K562 (cell line): Measurements from ENCODE around the gene KRT72. TPM values are rescaled to one million over a fixed set of nuclear protein-coding genes. Genes with fewer than 3 reads are reported as not detected.

ENCODE experiments used
- ATAC-seq: fragments of 200-7000 bp; cut with Tn5 transposase; 3 replicates; pipeline ENCODE4 v1.9.1; 2020; ENCODE audit warnings: moderate library complexity
- BruUV-seq: library from RNA; stranded (reverse); fragments of 400-500 nt; replicated peaks from 2 replicates; lab custom pipeline; 2021; lab: Mats Ljungman, UMichigan
- CTCF ChIA-PET: fragments of 300-600 bp; formaldehyde crosslinking; extraction: SDS; loops from one replicate; lab custom pipeline; 2021; ENCODE audit warnings: low intra/inter-chr PET ratio; lab: Yijun Ruan, JAX
- POLR2A ChIA-PET: fragments of 300-600, 350-650 bp; sonication (Branson Sonifier 250); formaldehyde crosslinking; extraction: SDS; loops from one replicate; lab custom pipeline; 2021; ENCODE audit warnings: antibody characterized with exemption, inconsistent platforms; lab: Yijun Ruan, JAX
- DNase-seq, 4 experiments: peaks; one replicate each; pipeline versions ENCODE4 v3.0.0 to v3.0.0-alpha.2; 2011 to 2018; ENCODE audit warnings: low spot score in 3 of 4, mixed read lengths in 3 of 4; ENCODE audit errors: extremely low read depth in 1 of 4
- FAIRE-seq: peaks from 2 replicates; lab custom pipeline; 2011; peaks lifted over from hg19 to GRCh38; lab: Jason Lieb, UNC
- H2AFZ ChIP-seq: 2 replicates; pipeline ENCODE4 v1.6.0; 2011; ENCODE audit warnings: low read depth, low read length, control low read depth, inconsistent platforms
- H3K27ac ChIP-seq: fragments of 200-600 bp; 3 replicates; pipeline ENCODE4 v1.8.0; 2011; ENCODE audit warnings: low read depth, mild to moderate bottlenecking, control low read depth, inconsistent platforms, low read length, moderate library complexity, mixed read lengths; ENCODE audit errors: extremely low read depth
- H3K27me3 ChIP-seq, 2 experiments: fragments of 300-600 bp in 1 of 2; 2 replicates in 1 of 2; 3 replicates in 1 of 2; pipeline versions ENCODE4 v1.6.0 to v1.8.0; 2011; ENCODE audit warnings: inconsistent platforms in 2 of 2, low read length in 2 of 2, mild to moderate bottlenecking in 1 of 2, mixed read lengths in 1 of 2, moderate library complexity in 1 of 2; ENCODE audit not compliant: control insufficient read depth in 2 of 2, insufficient read depth in 2 of 2
- H3K36me3 ChIP-seq: fragments of 300-600 bp; 3 replicates; pipeline ENCODE4 v1.8.0; 2011; ENCODE audit warnings: mild to moderate bottlenecking, low read length, inconsistent platforms; ENCODE audit not compliant: control insufficient read depth, insufficient read depth
- H3K4me1 ChIP-seq, 2 experiments: fragments of 200-600 bp in 1 of 2; replicated peaks in 1 of 2; 2 replicates in 1 of 2; 3 replicates in 1 of 2; pipeline versions ENCODE4 v1.5.1 to v1.8.0; 2011; ENCODE audit warnings: inconsistent platforms in 2 of 2, low read length in 2 of 2, mild to moderate bottlenecking in 1 of 2, mixed read lengths in 1 of 2, moderate library complexity in 1 of 2; ENCODE audit not compliant: control insufficient read depth in 2 of 2, insufficient read depth in 2 of 2
- H3K4me2 ChIP-seq: 2 replicates; pipeline ENCODE4 v1.6.1; 2011; ENCODE audit warnings: low read length, control low read depth, inconsistent platforms, mixed read lengths; ENCODE audit not compliant: insufficient read depth
- H3K4me3 ChIP-seq: fragments of 200-600 bp; sonication (generic), shearing (Covaris generic); 2 replicates; pipeline ENCODE4 v1.5.1; 2016; ENCODE audit warnings: control low read depth, inconsistent platforms
- H3K79me2 ChIP-seq: fragments of 200-600 bp; 3 replicates; pipeline ENCODE4 v1.8.0; 2011; ENCODE audit warnings: low read length, inconsistent platforms; ENCODE audit not compliant: control insufficient read depth, insufficient read depth
- H3K9ac ChIP-seq, 2 experiments: 2 replicates each; pipeline versions ENCODE4 v1.6.0 to v1.6.1; 2011; ENCODE audit warnings: low read depth in 2 of 2, low read length in 2 of 2, control low read depth in 1 of 2, inconsistent platforms in 1 of 2, mild to moderate bottlenecking in 1 of 2, mixed read lengths in 1 of 2; ENCODE audit not compliant: insufficient read depth in 1 of 2
- H3K9me1 ChIP-seq: one replicate; pipeline ENCODE4 v1.6.0; 2011; ENCODE audit warnings: inconsistent platforms, mild to moderate bottlenecking, low read length, moderate library complexity; ENCODE audit not compliant: control insufficient read depth, insufficient read depth
- H3K9me3 ChIP-seq: replicated peaks from 2 replicates; pipeline ENCODE4 v1.5.1; 2011; ENCODE audit warnings: low read depth, low read length, inconsistent platforms; ENCODE audit not compliant: control insufficient read depth, insufficient read depth
- H4K20me1 ChIP-seq: replicated peaks from 2 replicates; pipeline ENCODE4 v1.6.1; 2011; ENCODE audit warnings: low read length, inconsistent platforms, mixed read lengths; ENCODE audit not compliant: control insufficient read depth, insufficient read depth
- ARID2 ChIP-seq: fragments of 450-650 bp; IDR thresholded peaks from 2 replicates; pipeline ENCODE4 v1.6.1; 2017; ENCODE audit warnings: antibody characterized with exemption, mild to moderate bottlenecking
- KLF6 ChIP-seq: fragments of 250-450 bp; sonication (Bioruptor Pico); IDR thresholded peaks from 2 replicates; pipeline ENCODE4 v1.4.0; 2020; ENCODE audit warnings: mild to moderate bottlenecking, moderate library complexity, borderline replicate concordance
- LARP7 ChIP-seq: fragments of 450-650 bp; IDR thresholded peaks from 2 replicates; pipeline ENCODE4 v1.6.1; 2016
- MCM5 ChIP-seq: fragments of 450-650 bp; IDR thresholded peaks from 2 replicates; pipeline ENCODE4 v1.6.1; 2016; ENCODE audit warnings: low read depth
- NELFE ChIP-seq: IDR thresholded peaks from 2 replicates; pipeline ENCODE4 v1.6.1; 2011; ENCODE audit warnings: mild to moderate bottlenecking; ENCODE audit not compliant: insufficient read depth, insufficient read length
- REST ChIP-seq, 2 experiments: fragments of 450-650 bp; formaldehyde crosslinking in 1 of 2; IDR thresholded peaks; 2 replicates each; pipeline versions ENCODE4 v1.4.0 to v1.6.1; 2014 to 2020; ENCODE audit warnings: mild to moderate bottlenecking in 2 of 2, borderline replicate concordance in 1 of 2, low read depth in 1 of 2
- RNF2 ChIP-seq: sonication (generic); IDR thresholded peaks from 2 replicates; pipeline ENCODE4 v1.6.1; 2016
- YY1 ChIP-seq, 3 experiments: IDR thresholded peaks; 2 replicates each; pipeline ENCODE4 v1.6.1; 2011; ENCODE audit warnings: low read length in 2 of 3, mild to moderate bottlenecking in 2 of 3, moderate library complexity in 2 of 3, borderline replicate concordance in 1 of 3, control low read depth in 1 of 3, low read depth in 1 of 3; ENCODE audit not compliant: insufficient read depth in 3 of 3, insufficient replicate concordance in 2 of 3, control insufficient read depth in 1 of 3, insufficient read length in 1 of 3; ENCODE audit errors: extremely low read depth in 1 of 3
- ZNF282 ChIP-seq: sonication (generic); formaldehyde crosslinking; IDR thresholded peaks from 2 replicates; pipeline ENCODE4 v1.8.1; 2023; ENCODE audit warnings: missing genetic modification reagents
- ZNF436 ChIP-seq: fragments of 250-450, 450-650 bp; sonication (Bioruptor Pico); formaldehyde crosslinking; IDR thresholded peaks from 2 replicates; pipeline ENCODE4 v1.7.0; 2020; ENCODE audit warnings: mild to moderate bottlenecking
- WGBS: fragments of 100-300 bp; shearing (Covaris generic); methylation state at CpG from one replicate; pipeline ENCODE4 v1.1.6; 2016; ENCODE audit warnings: low coverage, mixed read lengths; ENCODE audit not compliant: insufficient coverage; ENCODE audit errors: missing lambda C conversion rate; 5-methylcytosine and 5-hydroxymethylcytosine counted together
- in situ Hi-C: fragments of 300-500 bp; cut with MboI; formaldehyde crosslinking; loops from 4 replicates; pipeline ENCODE4 v1.15.0; 2018; ENCODE audit warnings: inconsistent platforms, mixed read lengths
- intact Hi-C: fragments of 100-400 bp; cut with micrococcal nuclease; formaldehyde crosslinking; loops from 2 replicates; pipeline ENCODE4 v1.14.2; 2022
- polyA plus RNA-seq, 8 experiments: library from polyadenylated mRNA; depleted of rRNA in 4 of 8; stranded (reverse) in 5 of 8; unstranded in 3 of 8; fragments of >200 nt; fragmentation: Nextera tagmentation in 2 of 8; fragmentation: Illumina TruSeq in 1 of 8; extraction: Ambion mirVana in 2 of 8; extraction: Trizol in 1 of 8; gene quantifications; 2 replicates each; pipeline versions ENCODE4 v1.2.1 to v1.2.3, GENCODE V29; 2011 to 2014; ENCODE audit warnings: inconsistent platforms in 1 of 8, missing spikeins in 1 of 8
- total RNA-seq, 7 experiments: library from RNA; depleted of rRNA in 6 of 7; stranded (reverse); fragments of >200 nt in 6 of 7; fragmentation: Illumina TruSeq in 2 of 7; extraction: Trizol in 2 of 7; gene quantifications; 2 replicates each; pipeline versions ENCODE4 v1.2.1 to v1.2.3, GENCODE V29; 2011 to 2021; ENCODE audit warnings: low replicate concordance in 1 of 7

KRT72 gene
- total and polyA plus RNA-seq, 9 of the 15 experiments (the other 6 are each of a cell fraction or from before 2014, with no cell fraction given): not detected

DNA sequence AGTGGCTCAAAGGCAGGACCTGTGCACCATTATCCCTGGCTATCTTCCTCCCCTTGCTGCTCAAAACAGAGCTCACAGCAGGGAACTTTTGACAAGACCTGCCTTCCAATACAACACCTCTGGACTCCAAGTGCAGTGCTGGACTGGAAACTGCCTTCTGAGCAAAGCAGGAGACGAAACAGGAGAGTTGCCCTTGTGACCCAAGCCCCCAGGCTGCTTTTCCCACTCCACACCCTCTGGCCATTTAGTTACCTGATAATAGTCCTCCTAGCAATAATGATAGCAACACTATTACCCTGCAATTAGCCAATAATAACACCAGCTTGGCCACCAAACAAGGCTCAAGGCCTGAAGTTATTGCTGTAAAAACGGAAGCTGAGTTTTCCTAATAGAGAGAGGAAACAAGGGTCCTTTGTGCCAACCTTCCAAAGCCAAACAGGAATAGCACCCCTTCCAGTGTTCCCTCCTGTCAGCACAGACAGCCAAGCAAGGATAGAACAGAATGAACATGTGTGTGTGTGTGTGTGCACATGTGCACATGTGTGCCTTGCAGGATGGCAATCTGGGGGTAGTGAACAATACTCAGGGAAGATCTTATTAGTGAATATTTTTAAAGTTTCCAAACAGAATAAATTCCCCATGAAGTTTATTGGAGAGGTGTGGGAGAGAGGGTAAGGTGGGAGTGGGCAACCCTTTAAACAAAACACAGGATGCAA is 26.3 kb upstream of the KRT72 start:
- Histone ChIP-seq H3K4me3 (no peak overlapping the region), H3K27ac (no peak overlapping the region), H3K9me1 (no peaks in the 10 kb centered on the region), H3K9me3 (no peaks in the 10 kb centered on the region), H3K9ac (no peak overlapping the region), H3K79me2 (no peaks in the 10 kb centered on the region), H3K4me2 (no peak overlapping the region), H3K36me3 (no peaks in the 10 kb centered on the region), H3K27me3 (no peaks in the 10 kb centered on the region), H2AFZ (no peak overlapping the region), H4K20me1 (no peaks in the 10 kb centered on the region), H3K4me1 (peaks cover 4 to 29% of the 10 kb centered on the region in 2 experiments)
- in situ Hi-C loops: no loop called here
- ATAC-seq (no peak), FAIRE-seq (no peak), DNase-seq (no peak)
- TF ChIP-seq LARP7 (no peak), ZNF436 (CRISPR knock-in tag) (no peak), RNF2 (no peak), ARID2 (no peak), NELFE (no peak), ZNF282 (CRISPR knock-in tag) (no peak), KLF6 (CRISPR knock-in tag) (no peak), REST (IDR thresholded peaks at IDR 0.05; ENCODE audit: borderline replicate concordance) (no peak), REST (CRISPR knock-in tag; IDR thresholded peaks at IDR 0.05; ENCODE audit: low read depth) (no peak), YY1 (IDR thresholded peaks at IDR 0.05; ENCODE audit: borderline replicate concordance in 1 of 3, control insufficient read depth in 1 of 3, extremely low read depth in 1 of 3, insufficient read depth in 3 of 3, insufficient read length in 1 of 3, insufficient replicate concordance in 2 of 3, low read depth in 1 of 3, low read length in 2 of 3) (no peak), MCM5 (no peak)
- CTCF ChIA-PET: no interaction called here
- WGBS: 32% methylated on average over 2 of the region's 2 CpGs
- POLR2A ChIA-PET: no interaction called here
- BruUV-seq: no TSS peak
- intact Hi-C loops: no loop called here
